ENCODE data around the gene ANGPTL3.

The ANGPTL3 gene

GRCh38 chr1:62625415-62625814, 28.1 kb downstream of the ANGPTL3 start:
- no peak for DNase-seq (ENCODE audit: low read depth)

- no peak for DNase-seq (ENCODE audit: low read depth)
These were observed 31.2 kb downstream of the ANGPTL3 start for GRCh38 chr1:62628506-62628905.

- no peak for DNase-seq (ENCODE audit: low read depth)
These were observed 40.2 kb downstream of the ANGPTL3 start for GRCh38 chr1:62637392-62638105.

DNA sequence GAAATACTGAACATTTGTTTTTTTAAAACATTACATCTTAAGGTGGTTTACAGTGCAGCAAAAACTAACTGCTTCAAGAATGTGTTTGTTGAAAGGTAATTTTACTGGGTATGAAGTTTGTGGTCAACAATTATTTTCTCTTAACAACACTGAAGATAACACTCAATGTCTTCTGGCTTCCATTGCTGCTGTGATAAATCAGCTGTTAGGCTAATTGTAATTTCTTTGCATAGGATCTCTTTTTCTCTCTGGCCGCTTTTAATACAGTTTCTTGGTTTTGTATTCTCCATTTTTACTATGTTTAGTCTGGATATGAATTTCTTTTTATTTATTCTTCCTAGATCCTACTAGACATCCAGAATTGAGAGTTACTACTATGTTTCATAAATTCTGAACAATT, 46.0 kb downstream of the ANGPTL3 start:
- DNase-seq (ENCODE audit: low read depth): no peak

DNA sequence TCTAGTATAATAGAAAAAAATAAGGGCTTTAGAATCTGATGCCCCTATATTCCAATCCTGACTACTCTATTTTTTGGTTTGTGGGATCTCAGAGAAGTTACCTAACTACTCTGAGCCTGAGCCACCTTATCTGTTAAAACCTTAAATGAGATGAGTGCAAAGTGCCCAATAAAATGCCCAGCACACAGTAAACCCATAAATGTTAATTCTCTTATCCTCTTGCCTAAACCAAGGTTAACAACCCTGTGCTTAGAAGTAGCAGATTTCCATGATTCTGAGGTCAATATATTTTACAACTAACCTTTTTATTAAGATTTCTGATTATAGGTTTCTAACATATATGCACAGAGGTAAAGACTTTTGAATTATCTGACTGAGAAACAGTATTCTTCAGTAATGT, 55.1 kb downstream of the ANGPTL3 start:
- DNase-seq (ENCODE audit: low read depth): no peak

- no peak for DNase-seq (ENCODE audit: low read depth)
These were observed 57.4 kb downstream of the ANGPTL3 start for GRCh38 chr1:62654744-62655143.

All from stimulated activated CD8-positive, alpha-beta memory T cell treated with anti-CD3 and anti-CD28 coated beads, Interleukin-12 subunit alpha, Interleukin-12 subunit beta, amount 100 ng/mL, for 1 hour (primary cell).